Fibroblast of lung (primary cell): ENCODE measurements around the gene LTBP1.

Experiments
- EZH2 ChIP-seq: IDR thresholded peaks from 2 replicates; pipeline ENCODE4 v1.5.1; 2012; ENCODE audit warnings: low read length, control low read depth, mild to moderate bottlenecking; ENCODE audit errors: missing control alignments
- TF ChIP-seq, protein P1 (sequence below), 2 donors: IDR thresholded peaks in 1 of 2; conservative IDR thresholded peaks in 1 of 2; 1 replicate in 1 of 2; 2 replicates in 1 of 2; pipeline ENCODE4 v1.5.1; 2011 to 2012; ENCODE audit warnings: low read length in 2 of 2, control low read depth in 1 of 2, inconsistent platforms in 1 of 2, low read depth in 1 of 2, mild to moderate bottlenecking in 1 of 2

DNA sequence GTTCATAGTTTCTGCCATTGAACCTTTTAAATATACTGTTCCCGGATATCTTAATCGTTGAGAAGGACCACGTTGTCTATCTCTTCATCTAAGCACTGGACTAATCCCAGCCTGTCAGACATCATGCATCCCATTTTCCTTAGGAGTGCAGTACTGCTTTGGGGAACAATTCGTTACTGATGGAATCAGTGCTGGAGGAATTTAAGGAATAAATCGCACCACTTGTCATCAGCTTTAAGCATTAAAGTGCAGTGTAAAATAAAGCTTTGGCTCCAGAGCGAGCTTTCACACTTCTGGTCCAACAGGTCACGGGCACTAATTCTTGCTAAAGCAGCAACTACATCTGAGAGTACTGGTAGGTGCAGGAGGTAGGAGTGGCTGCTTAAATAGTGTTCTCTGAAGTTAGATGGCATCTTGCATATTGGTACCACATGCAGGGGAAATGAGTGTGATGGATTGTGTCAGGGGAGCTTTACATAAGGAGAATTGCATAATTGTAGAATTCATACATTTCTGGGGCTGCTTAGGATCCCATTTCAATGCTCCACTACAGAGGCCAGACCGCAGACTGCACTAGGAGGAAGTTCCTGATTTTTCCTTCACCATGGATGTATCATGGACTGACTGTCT, 424.0 kb downstream of the LTBP1 start:
- TF ChIP-seq, protein P1, sequence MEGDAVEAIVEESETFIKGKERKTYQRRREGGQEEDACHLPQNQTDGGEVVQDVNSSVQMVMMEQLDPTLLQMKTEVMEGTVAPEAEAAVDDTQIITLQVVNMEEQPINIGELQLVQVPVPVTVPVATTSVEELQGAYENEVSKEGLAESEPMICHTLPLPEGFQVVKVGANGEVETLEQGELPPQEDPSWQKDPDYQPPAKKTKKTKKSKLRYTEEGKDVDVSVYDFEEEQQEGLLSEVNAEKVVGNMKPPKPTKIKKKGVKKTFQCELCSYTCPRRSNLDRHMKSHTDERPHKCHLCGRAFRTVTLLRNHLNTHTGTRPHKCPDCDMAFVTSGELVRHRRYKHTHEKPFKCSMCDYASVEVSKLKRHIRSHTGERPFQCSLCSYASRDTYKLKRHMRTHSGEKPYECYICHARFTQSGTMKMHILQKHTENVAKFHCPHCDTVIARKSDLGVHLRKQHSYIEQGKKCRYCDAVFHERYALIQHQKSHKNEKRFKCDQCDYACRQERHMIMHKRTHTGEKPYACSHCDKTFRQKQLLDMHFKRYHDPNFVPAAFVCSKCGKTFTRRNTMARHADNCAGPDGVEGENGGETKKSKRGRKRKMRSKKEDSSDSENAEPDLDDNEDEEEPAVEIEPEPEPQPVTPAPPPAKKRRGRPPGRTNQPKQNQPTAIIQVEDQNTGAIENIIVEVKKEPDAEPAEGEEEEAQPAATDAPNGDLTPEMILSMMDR (conservative IDR thresholded peaks at IDR 0.05 in 1 of 2, IDR thresholded peaks at IDR 0.05 in 1 of 2; ENCODE audit: low read depth in 1 of 2, low read length in 2 of 2): no peak
- no peak for TF ChIP-seq EZH2
